NCI-H2029 treated with DMSO at 0.1 percent for 48 hours (cell line): Measurements from ENCODE around the gene CEACAM5.
"Not testable (repeated sequence)": the region's sequence is repeated elsewhere in the genome, so short reads cannot be mapped to it uniquely, and the experiment has no call there.

Experiments used
- DNase-seq: peaks from one replicate; lab custom pipeline; 2025; lab: John Stamatoyannopoulos, UW

The CEACAM5 gene

GRCh38 chr19:41740415-41741243 lies 32.2 kb downstream of the CEACAM5 start:
- DNase-seq, result no peak

DNA sequence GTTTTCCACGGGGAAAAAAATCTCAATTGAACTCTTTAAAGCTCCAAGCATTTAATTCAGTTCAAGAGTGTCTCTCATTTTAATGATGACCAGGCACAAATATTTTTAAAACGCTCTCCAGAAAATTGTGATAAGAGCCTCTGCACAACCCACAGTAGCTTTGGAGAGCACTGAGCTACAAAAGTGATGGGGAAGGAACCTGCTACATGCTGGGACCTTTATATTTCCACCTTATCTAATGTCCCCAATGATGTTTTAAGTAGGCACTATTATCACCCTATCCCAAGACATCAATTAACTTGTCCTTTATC lies 32.8 kb downstream of the CEACAM5 start:
- no peak for DNase-seq

- DNase-seq, result no peak
These were observed 36.4 kb downstream of the CEACAM5 start for GRCh38 chr19:41744850-41745249.

DNA sequence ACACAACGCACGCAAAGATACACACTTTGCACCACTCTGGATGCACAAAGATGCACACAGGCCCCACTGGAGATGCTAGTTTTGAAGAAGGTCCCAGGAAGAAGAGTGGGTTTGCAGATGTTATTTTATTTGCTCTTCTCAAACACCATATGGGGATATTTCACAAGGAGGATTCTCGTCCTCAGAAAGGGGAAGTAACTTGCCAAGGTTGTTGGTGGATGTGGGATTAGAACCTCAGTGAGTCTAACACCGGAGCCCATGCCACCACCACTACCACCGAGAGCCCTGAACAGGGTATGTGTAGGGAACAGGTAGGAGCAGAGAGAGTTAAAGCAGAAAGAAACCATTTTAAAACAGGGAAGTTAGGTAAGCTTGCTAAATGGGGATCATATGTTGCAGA lies 37.3 kb downstream of the CEACAM5 start:
- no peak for DNase-seq

DNA sequence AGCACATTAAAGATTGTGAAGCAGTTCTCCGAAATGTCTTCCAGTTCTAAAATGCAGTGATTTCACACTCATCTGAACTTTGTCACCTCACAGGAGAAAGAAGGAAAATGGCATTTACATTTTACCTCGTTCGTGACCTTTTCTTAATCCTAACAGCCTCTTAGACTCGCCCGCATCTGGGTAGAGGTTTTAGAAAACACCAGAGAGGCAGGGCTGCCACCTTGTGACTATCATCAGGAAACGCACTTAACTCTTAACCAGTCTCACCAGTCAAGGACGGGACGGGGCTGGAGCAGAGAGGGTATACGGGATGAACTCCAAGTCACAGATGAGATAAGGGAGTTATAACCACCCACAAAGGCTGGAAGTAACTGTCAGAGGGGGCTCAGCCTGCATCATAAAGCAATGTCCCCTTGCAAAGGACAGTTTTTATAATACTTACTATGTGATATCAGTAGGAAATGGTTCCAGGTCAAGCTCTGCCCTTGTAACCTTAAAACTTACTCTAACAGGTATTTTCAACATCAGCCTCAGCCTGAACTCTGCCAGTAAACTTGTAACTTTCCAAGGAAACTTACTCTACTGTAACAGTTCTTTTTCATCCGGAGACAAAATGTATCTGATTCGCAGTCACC lies 38.3 kb downstream of the CEACAM5 start:
- DNase-seq, result peak; percentile 88

DNA sequence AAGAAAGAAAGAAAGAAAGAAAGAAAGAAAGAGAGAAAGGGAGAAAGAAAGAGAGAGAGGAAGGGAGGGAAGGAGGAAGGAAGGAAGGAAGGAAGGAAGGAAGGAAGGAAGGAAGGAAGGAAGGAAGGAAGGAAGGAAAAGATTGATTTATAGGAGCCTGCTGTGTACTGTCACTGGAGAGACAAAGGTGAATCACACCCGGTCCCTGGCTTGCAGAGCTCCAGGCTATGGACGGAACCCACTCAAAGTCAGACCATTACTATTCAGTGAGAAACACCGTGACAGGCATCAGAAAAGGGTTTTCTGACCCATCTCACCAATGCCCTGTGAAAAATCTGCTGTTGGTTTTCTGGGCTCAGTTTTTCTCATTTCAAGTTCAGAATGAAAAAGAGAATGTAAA lies 39.6 kb downstream of the CEACAM5 start:
- no peak for DNase-seq

DNA sequence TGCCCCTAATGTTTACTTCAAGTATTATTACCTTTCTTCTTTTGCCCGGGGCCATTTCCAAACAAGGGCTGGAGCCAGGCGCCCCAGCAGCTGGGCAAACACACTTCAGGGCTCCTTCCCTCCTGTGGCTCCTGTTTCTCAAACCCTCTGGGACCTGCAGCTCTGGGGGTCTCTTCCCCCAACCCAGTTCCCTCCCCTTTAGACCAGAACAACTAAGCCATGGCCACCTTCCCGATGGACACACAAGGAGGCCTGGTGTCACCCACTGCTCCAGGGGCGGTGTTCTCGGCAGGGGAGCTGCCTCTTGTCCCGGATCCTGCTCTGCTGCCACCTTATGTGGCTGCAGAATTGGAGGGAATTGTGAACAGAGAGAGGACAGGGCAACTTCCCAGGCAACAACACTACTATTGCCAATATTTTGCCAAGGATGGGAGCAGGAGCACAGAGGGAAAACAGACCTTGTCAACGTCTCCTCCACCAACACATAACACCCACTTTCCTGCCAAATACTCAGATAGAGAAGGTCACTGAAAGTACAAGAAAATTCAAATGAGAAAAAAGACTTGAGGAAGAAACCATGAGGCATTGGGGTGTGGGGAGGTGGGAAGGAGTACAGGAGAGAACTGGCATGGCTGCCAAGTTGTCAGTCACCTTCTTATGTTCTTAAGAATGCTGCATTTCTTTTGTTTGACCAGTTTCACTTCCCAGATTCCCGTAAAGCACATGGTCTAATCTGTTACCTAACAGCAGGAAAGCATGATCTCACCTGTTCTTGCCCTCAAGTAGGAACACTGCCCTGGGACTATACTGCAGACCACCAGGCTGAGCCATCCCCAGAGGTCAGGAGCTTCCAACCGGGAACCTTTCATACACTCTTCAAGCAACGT lies 42.1 kb downstream of the CEACAM5 start:
- peak; percentile 93 for DNase-seq

- DNase-seq, result no peak
These were observed 44.7 kb downstream of the CEACAM5 start for GRCh38 chr19:41753159-41753558.

DNA sequence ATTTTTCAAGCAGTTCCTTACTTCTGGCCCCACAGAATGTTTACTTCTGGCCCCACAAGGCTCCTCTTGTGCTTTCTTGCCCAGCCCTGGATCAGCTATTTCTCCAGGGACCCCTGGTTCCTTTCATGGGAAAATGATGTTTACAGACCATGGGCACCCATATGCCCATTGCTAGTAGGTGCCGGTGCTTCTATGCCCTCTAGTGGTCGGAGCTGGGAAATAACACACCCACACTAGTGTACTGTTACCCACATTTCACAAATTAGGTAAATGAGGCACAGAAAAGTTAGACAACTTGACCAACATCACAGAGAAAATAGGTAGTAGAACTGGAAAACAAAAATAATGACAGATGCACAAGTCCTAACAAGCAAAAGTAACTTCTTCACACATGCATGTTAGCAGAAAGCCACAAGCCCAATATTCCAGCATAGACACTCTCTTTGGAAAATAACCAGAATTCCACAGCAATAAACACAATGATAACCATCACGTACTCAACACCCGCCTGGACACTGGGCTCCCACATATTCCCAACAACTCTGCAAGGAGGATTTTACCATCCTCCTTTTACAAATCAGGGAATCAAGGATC lies 45.6 kb downstream of the CEACAM5 start:
- DNase-seq, result peak; percentile 45

DNA sequence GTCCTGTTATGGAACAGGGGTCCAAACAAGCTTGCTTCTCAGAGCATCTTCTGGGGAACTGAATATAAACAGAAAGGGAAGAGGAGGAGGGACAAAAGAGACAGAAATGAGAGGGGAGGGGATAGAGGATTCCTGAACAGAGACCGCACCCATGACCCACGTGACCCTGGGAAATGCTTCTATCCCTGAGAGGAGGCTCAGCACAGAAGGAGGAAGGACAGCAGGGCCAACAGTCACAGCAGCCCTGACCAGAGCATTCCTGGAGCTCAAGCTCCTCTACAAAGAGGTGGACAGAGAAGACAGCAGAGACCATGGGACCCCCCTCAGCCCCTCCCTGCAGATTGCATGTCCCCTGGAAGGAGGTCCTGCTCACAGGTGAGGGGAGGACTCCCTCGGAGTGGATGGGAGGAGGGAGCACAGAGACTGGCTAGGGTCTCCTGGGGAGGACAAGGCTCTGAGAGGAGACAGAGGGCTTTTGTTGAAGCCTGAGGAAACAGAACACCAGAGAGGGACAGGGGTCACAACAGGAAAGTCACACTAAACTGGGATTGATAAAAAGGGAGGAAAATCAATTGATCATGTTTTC lies 47.0 kb downstream of the CEACAM5 start, which contains the start of gene CEACAM6:
CEACAM6 (plus strand) TSS at position 203 of the 586 bp plus-strand sequence; CDS start at position 312, 109 bp downstream.
- no peak for DNase-seq

DNA sequence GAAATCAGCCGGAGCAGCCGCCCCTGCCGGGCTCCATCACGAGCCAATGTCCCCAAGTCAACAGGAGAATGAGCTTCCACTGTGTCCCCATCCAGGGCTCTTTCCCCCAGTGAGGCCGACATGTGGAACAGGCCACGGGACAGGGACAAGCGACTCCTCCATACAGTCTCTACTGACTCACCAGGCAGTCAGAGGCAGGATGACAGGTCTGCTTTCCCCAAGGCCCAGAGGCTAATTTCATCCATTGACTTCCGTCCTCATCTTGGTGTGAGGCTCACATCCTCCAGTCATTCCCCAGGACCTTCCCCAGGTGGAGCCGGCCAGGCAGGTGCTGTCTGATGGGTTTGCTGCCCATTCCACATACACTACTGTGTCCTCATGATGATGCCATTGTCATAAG lies 50.4 kb downstream of the CEACAM5 start:
- no peak for DNase-seq

GRCh38 chr19:41767115-41767514 lies 58.7 kb downstream of the CEACAM5 start:
- no peak for DNase-seq

GRCh38 chr19:41768105-41768504 lies 59.7 kb downstream of the CEACAM5 start:
- not testable (repeated sequence) for DNase-seq

- no peak for DNase-seq
These were observed 61.2 kb downstream of the CEACAM5 start for GRCh38 chr19:41769608-41770007.

- DNase-seq, result no peak
These were observed 63.0 kb downstream of the CEACAM5 start for GRCh38 chr19:41771410-41771809.

- peak; percentile 97 for DNase-seq
These were observed 66.1 kb downstream of the CEACAM5 start for GRCh38 chr19:41774515-41774980.

DNA sequence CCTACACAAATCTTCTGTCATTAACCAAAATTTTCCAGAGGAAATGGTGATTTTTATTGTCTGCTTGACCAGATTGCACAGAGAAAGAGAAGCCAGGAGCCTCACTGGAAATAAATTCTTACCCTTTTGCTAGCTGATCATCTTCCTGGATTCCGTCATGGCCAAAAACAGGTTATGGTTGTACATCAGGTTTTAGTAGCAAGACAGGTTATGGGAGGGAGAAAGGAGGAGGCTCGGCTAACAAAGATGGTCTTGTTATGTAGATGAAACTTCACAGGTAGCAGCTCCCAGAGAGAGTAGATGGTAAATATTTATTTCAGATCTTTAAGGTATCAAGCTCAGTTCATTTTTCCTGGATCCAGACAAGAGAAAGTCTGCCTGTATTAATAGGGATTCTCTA lies 68.3 kb downstream of the CEACAM5 start:
- DNase-seq, result no peak
